Lung (tissue), 12 donors: ENCODE results near the gene EPN1. TPM values are rescaled to one million over a fixed set of nuclear protein-coding genes. Genes with fewer than 3 reads are reported as not detected.

Experiments
- ATAC-seq: fragments of 200-7000 bp; cut with Tn5 transposase; one replicate; pipeline ENCODE4 v1.9.1; 2020; ENCODE audit warnings: moderate number of reproducible peaks; ENCODE audit not compliant: insufficient read depth, low FRiP score
- DNase-seq, 3 donors: peaks; one replicate each; pipeline ENCODE4 v3.0.0-alpha.2; 2013 to 2017
- H3K27ac ChIP-seq, 2 donors: one replicate each; pipeline ENCODE4 v1.5.1; 2013; ENCODE audit warnings: mild to moderate bottlenecking in 2 of 2, moderate library complexity in 2 of 2, control low read depth in 1 of 2, inconsistent platforms in 1 of 2, low read depth in 1 of 2, low read length in 1 of 2
- H3K27me3 ChIP-seq, 3 donors: one replicate each; pipeline ENCODE4 v1.5.1; 2013; ENCODE audit warnings: low read length in 2 of 3; ENCODE audit not compliant: control insufficient read depth in 3 of 3, insufficient read depth in 3 of 3
- H3K36me3 ChIP-seq, 4 donors: one replicate each; pipeline ENCODE4 v1.5.1; 2013; ENCODE audit warnings: low read length in 4 of 4, mild to moderate bottlenecking in 1 of 4, moderate library complexity in 1 of 4; ENCODE audit not compliant: control insufficient read depth in 4 of 4, insufficient read depth in 4 of 4
- H3K4me1 ChIP-seq, 5 donors: one replicate each; pipeline ENCODE4 v1.5.1; 2013; ENCODE audit warnings: low read length in 5 of 5, mild to moderate bottlenecking in 2 of 5, moderate library complexity in 1 of 5; ENCODE audit not compliant: control insufficient read depth in 5 of 5, insufficient read depth in 5 of 5
- H3K4me3 ChIP-seq: one replicate; pipeline ENCODE4 v1.5.1; 2013; ENCODE audit warnings: mild to moderate bottlenecking, control low read depth, moderate library complexity
- H3K9ac ChIP-seq, 2 donors: one replicate each; pipeline ENCODE4 v1.5.1; 2013; ENCODE audit warnings: low read length in 2 of 2, control low read depth in 1 of 2; ENCODE audit not compliant: insufficient read depth in 1 of 2
- H3K9me3 ChIP-seq, 4 donors: one replicate each; pipeline ENCODE4 v1.5.1; 2013; ENCODE audit warnings: low read length in 3 of 4, mild to moderate bottlenecking in 1 of 4, moderate library complexity in 1 of 4; ENCODE audit not compliant: control insufficient read depth in 4 of 4, insufficient read depth in 3 of 4
- CTCF ChIP-seq: IDR thresholded peaks from 2 replicates; pipeline ENCODE4 v1.5.1; 2012; ENCODE audit warnings: mild to moderate bottlenecking; ENCODE audit errors: control extremely low read depth, extremely low read depth
- WGBS, 2 donors: extraction: QIAGEN DNeasy Blood & Tissue Kit; methylation state at CpG; one replicate each; pipeline ENCODE4 v1.1.7; 2013; 5-methylcytosine and 5-hydroxymethylcytosine counted together
- polyA plus RNA-seq, 2 donors: library from polyadenylated mRNA; stranded (reverse); fragments of 200-250 nt; gene quantifications; one replicate each; pipeline ENCODE4 v1.2.1, GENCODE V29; 2013
- total RNA-seq, 2 donors: library from RNA; depleted of rRNA in 1 of 2; stranded (reverse); fragments of >200 nt in 1 of 2; gene quantifications; one replicate each; pipeline ENCODE4 v1.2.1, GENCODE V29; 2014 to 2021
- donor health status: control.
- donor health status: control.
- donor health status: Bipolar disorder and iron deficiency.
- donor health status: healthy.
- donor health status: DM: yes; HTN: yes; CAD: no.

EPN1 gene
- total and polyA plus RNA-seq, 4 donors, result 84.8 to 140 (median 99.5) TPM

- Histone ChIP-seq H3K27ac (no peak overlapping the region), H3K36me3 (peaks cover 0 to 12% (median 3%) of the 10 kb centered on the region in 4 donors), H3K9me3 (no peaks in the 10 kb centered on the region), H3K4me1 (peaks cover 6 to 44% (median 25%) of the 10 kb centered on the region in 5 donors), H3K4me3 (no peak overlapping the region), H3K27me3 (no peaks in the 10 kb centered on the region), H3K9ac (no peak overlapping the region)
- TF ChIP-seq CTCF, result no peak
- DNase-seq, result no peak
- WGBS, 2 donors, result 91 to 94% methylated on average over 28 of the region's 28 CpGs
- ATAC-seq, result no peak
These were observed 30.0 kb upstream of the EPN1 start for GRCh38 chr19:55644842-55645511.

GRCh38 chr19:55645512-55645881, 29.5 kb upstream of the EPN1 start:
- H3K4me3 ChIP-seq, result no peak overlapping the region
- 68 to 88% methylated on average over 5 of the region's 5 CpGs for WGBS, 2 donors
- H3K27me3 ChIP-seq, result no peaks in the 10 kb centered on the region
- ATAC-seq (no peak), DNase-seq (no peak)
- TF ChIP-seq CTCF, result no peak
- peaks cover 0 to 12% (median 3%) of the 10 kb centered on the region in 4 donors for H3K36me3 ChIP-seq
- H3K9me3 ChIP-seq, result no peaks in the 10 kb centered on the region
- no peak overlapping the region for H3K27ac ChIP-seq
- no peak overlapping the region for H3K9ac ChIP-seq
- H3K4me1 ChIP-seq, result peaks cover 6 to 38% (median 20%) of the 10 kb centered on the region in 5 donors

- Histone ChIP-seq H3K27ac (peak overlapping the region in 1 of 2 donors; percentile 77), H3K9ac (peak overlapping the region in 1 of 2 donors; percentile 60), H3K9me3 (no peaks in the 10 kb centered on the region), H3K36me3 (peaks cover 0 to 13% (median 3%) of the 10 kb centered on the region in 4 donors), H3K4me1 (peaks cover 4 to 36% (median 20%) of the 10 kb centered on the region in 5 donors), H3K27me3 (no peaks in the 10 kb centered on the region), H3K4me3 (peak overlapping the region; percentile 69)
- DNase-seq (no peak), ATAC-seq (no peak)
- no peak for TF ChIP-seq CTCF
- 49 to 54% methylated on average over 14 of the region's 14 CpGs for WGBS, 2 donors
These were observed 27.9 kb upstream of the EPN1 start for GRCh38 chr19:55646889-55647731.
